OCI-LY1 (cell line): Measurements from ENCODE around the gene PHF10.

Experiments
- EZH2 ChIP-seq: fragments of 200-600 bp; sonication (generic), shearing (Covaris generic); IDR thresholded peaks from 2 replicates; pipeline ENCODE4 v1.8.0; 2017; ENCODE audit warnings: borderline replicate concordance, mixed run types, mild to moderate bottlenecking, antibody characterized with exemption, low read length, moderate library complexity, mixed read lengths
- TF ChIP-seq, protein P1 (sequence below): fragments of 200-600 bp; sonication (generic), shearing (Covaris generic); IDR thresholded peaks from 2 replicates; pipeline ENCODE4 v1.5.1; 2017; ENCODE audit warnings: mild to moderate bottlenecking, antibody characterized with exemption, low read length, moderate library complexity, mixed read lengths

DNA sequence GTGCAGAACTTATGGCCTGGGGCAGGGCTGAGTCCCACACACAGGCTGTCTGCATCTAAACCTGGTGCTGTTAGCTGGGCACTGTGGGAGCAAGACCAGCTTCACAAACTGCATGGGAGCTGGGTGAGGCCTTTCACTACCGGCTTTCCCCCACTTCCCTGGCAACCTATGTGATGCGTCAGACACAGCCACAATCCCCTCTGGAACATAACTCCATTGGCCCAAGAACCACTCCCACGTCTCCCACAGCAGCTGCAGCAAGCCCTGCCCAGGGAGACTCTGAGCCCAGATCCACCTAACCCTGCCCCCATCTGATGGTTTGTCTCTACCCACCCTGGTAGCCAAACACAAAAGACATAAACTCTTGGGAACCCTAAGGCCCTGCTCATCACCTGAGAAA, 31.8 kb downstream of the PHF10 start:
- TF ChIP-seq, protein P1, sequence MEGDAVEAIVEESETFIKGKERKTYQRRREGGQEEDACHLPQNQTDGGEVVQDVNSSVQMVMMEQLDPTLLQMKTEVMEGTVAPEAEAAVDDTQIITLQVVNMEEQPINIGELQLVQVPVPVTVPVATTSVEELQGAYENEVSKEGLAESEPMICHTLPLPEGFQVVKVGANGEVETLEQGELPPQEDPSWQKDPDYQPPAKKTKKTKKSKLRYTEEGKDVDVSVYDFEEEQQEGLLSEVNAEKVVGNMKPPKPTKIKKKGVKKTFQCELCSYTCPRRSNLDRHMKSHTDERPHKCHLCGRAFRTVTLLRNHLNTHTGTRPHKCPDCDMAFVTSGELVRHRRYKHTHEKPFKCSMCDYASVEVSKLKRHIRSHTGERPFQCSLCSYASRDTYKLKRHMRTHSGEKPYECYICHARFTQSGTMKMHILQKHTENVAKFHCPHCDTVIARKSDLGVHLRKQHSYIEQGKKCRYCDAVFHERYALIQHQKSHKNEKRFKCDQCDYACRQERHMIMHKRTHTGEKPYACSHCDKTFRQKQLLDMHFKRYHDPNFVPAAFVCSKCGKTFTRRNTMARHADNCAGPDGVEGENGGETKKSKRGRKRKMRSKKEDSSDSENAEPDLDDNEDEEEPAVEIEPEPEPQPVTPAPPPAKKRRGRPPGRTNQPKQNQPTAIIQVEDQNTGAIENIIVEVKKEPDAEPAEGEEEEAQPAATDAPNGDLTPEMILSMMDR: no peak
- TF ChIP-seq EZH2: no peak
